H1 (cell line): ENCODE data around the gene MAN2A1. TPM values are rescaled to one million over a fixed set of nuclear protein-coding genes. Genes with fewer than 3 reads are reported as not detected.

Experiments used
- CBX5 ChIP-seq: fragments of 300-800, 300-1000 bp; sonication (generic); IDR thresholded peaks from 2 replicates; pipeline ENCODE4 v1.7.1; 2016; ENCODE audit warnings: antibody characterized with exemption, low read length, low read depth
- EZH2 ChIP-seq: fragments of 200-600 bp; sonication (generic); IDR thresholded peaks from 2 replicates; pipeline ENCODE4 v1.7.1; 2012; ENCODE audit warnings: low read depth, mild to moderate bottlenecking, moderate library complexity, low read length, inconsistent platforms; ENCODE audit not compliant: severe bottlenecking
- RXRA ChIP-seq: IDR thresholded peaks from 2 replicates; pipeline ENCODE4 v1.6.1; 2011; ENCODE audit warnings: low read depth, mild to moderate bottlenecking, low read length, moderate library complexity; ENCODE audit not compliant: insufficient read depth
- SIN3A ChIP-seq, 2 experiments: IDR thresholded peaks in 1 of 2; conservative IDR thresholded peaks in 1 of 2; 2 replicates each; pipeline ENCODE4 v1.6.1; 2011 to 2012; ENCODE audit warnings: low read length in 2 of 2, improper control_type of control experiment in 1 of 2, low read depth in 1 of 2, mild to moderate bottlenecking in 1 of 2
- SIX5 ChIP-seq: IDR thresholded peaks from 2 replicates; pipeline ENCODE4 v1.6.1; 2011; ENCODE audit warnings: mild to moderate bottlenecking, low read depth, low read length
- TEAD4 ChIP-seq: IDR thresholded peaks from 2 replicates; pipeline ENCODE4 v1.6.1; 2012; ENCODE audit warnings: low read depth, low read length, inconsistent platforms, mixed read lengths
- polyA plus RNA-seq, 7 experiments: library from polyadenylated mRNA; depleted of rRNA in 3 of 7; stranded (reverse) in 5 of 7; unstranded in 2 of 7; fragments of >200 nt in 5 of 7; fragments of 200-250 nt in 2 of 7; gene quantifications; 1 replicate in 5 of 7; 2 replicates in 1 of 7; 4 replicates in 1 of 7; pipeline versions ENCODE4 v1.2.1 to v1.2.3, GENCODE V29; 2011 to 2013; ENCODE audit warnings: missing spikeins in 2 of 7, mixed read lengths in 2 of 7
- total RNA-seq: library from RNA; stranded (reverse); fragmentation: NEBNext Ultra II Directional; extraction: Animal tissue kit (Norgen Biotek cat#: 25700); gene quantifications from 2 replicates; pipeline ENCODE4 v1.2.1, GENCODE V29; 2021

MAN2A1 gene
- total and polyA plus RNA-seq, 2 of the 8 experiments (the other 6 are each of a cell fraction or from before 2014, with no cell fraction given), result 29.1 to 102 TPM

DNA sequence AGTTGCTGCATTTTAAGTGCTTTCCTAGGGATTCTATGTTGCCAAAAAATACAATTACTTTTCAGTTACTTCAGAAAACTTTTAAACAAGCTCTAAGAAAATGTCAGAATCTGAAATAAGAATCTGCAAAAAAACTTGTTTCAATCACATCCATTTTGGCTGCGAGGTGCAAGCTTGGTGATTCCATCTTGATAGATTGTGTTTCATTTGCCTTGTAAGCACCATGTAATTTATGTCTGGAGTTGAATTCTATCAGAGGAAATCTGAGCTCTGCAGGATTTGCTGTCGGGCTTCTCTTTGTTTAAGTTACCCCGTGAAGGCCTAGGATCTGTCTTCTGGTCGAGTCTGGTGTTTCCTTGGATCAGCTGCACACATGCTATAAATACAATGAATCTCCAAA, 40.4 kb upstream of the MAN2A1 start (continued):
- TF ChIP-seq EZH2 (no peak), RXRA (no peak), SIN3A (conservative IDR thresholded peaks at IDR 0.05 in 1 of 2, IDR thresholded peaks at IDR 0.05 in 1 of 2; ENCODE audit: low read depth in 1 of 2, low read length in 2 of 2) (no peak), SIX5 (no peak), TEAD4 (no peak), CBX5 (no peak)
- TF ChIP-seq, all 59 proteins: peak for 0
